ENCODE results near the gene TMEM129.

DNA sequence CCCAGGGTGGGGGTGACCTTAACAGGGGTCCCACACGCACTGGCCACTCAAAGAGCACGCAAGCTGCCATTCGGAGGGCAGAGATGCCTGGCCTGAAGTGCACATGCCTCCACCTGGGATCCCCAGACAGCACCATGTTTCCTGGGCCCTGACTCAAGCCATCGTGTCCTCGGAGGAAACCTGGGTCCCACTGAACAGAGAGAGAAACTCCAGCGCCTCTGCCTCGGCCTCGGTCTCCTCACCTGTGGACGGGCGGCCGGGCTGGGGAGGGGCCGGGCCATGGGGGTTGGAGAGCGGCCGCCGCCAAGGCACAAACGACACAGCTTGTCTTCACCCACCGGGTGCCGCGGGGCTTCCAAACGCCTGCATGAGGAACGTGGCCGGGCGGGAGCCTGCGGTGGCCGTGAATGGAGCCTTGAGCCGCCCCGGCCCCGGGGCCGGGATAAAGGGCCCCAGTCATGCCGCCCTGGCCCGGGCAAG, 42.0 kb upstream of the TMEM129 start:
- TF ChIP-seq, protein P1, sequence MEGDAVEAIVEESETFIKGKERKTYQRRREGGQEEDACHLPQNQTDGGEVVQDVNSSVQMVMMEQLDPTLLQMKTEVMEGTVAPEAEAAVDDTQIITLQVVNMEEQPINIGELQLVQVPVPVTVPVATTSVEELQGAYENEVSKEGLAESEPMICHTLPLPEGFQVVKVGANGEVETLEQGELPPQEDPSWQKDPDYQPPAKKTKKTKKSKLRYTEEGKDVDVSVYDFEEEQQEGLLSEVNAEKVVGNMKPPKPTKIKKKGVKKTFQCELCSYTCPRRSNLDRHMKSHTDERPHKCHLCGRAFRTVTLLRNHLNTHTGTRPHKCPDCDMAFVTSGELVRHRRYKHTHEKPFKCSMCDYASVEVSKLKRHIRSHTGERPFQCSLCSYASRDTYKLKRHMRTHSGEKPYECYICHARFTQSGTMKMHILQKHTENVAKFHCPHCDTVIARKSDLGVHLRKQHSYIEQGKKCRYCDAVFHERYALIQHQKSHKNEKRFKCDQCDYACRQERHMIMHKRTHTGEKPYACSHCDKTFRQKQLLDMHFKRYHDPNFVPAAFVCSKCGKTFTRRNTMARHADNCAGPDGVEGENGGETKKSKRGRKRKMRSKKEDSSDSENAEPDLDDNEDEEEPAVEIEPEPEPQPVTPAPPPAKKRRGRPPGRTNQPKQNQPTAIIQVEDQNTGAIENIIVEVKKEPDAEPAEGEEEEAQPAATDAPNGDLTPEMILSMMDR (IDR thresholded peaks at IDR 0.05): no peak
- no peak for TF ChIP-seq EZH2 (IDR thresholded peaks at IDR 0.05)

Measured in neural progenitor cell (in vitro differentiated cells).